Measurements from ENCODE around the gene ACSM2B.

GRCh38 chr16:20568404-20568803 lies 7.8 kb downstream of the ACSM2B start:
- TF ChIP-seq TOX (CRISPR knock-in tag; IDR thresholded peaks at IDR 0.05; ENCODE audit: borderline replicate concordance): no peak
- no peak for TF ChIP-seq ISL1 (CRISPR knock-in tag; IDR thresholded peaks at IDR 0.05)
- TF ChIP-seq PATZ1 (CRISPR knock-in tag; IDR thresholded peaks at IDR 0.05; ENCODE audit: borderline replicate concordance): no peak
- TF ChIP-seq TSHZ2 (CRISPR knock-in tag; IDR thresholded peaks at IDR 0.05): no peak
- TF ChIP-seq ZFP3 (CRISPR knock-in tag; IDR thresholded peaks at IDR 0.05): no peak
- TF ChIP-seq RARB (CRISPR knock-in tag; IDR thresholded peaks at IDR 0.05): no peak
- TF ChIP-seq SNAI2 (CRISPR knock-in tag; IDR thresholded peaks at IDR 0.05): no peak
- no peak for TF ChIP-seq CSDC2 (CRISPR knock-in tag; IDR thresholded peaks at IDR 0.05)
- TF ChIP-seq ZNF70 (CRISPR knock-in tag; IDR thresholded peaks at IDR 0.05): no peak
- no peak for TF ChIP-seq ESRRG (CRISPR knock-in tag; IDR thresholded peaks at IDR 0.05)
- no peak for TF ChIP-seq ARNTL (CRISPR knock-in tag; IDR thresholded peaks at IDR 0.05; ENCODE audit: borderline replicate concordance, low read depth)

Data from SK-N-SH treated with all-trans-retinoic acid at 6 μM for 48 hours (cell line).